Kidney (tissue), 14 donors: Measurements from ENCODE around the gene KCNIP1. TPM values are rescaled to one million over a fixed set of nuclear protein-coding genes. Genes with fewer than 3 reads are reported as not detected.

Experiments used
- DNase-seq, 5 donors: peaks; one replicate each; pipeline ENCODE4 v3.0.0-alpha.2; 2013 to 2020
- FAIRE-seq: peaks from 2 replicates; lab custom pipeline; 2012; peaks lifted over from hg19 to GRCh38; lab: Jason Lieb, UNC
- H3K27ac ChIP-seq, 2 donors: one replicate each; pipeline ENCODE4 v1.7.0; 2013; ENCODE audit warnings: low read depth in 2 of 2, low read length in 2 of 2, inconsistent platforms in 1 of 2
- H3K27me3 ChIP-seq: one replicate; pipeline ENCODE4 v1.7.1; 2013; ENCODE audit warnings: low read length, inconsistent platforms; ENCODE audit not compliant: control insufficient read depth, insufficient read depth
- H3K36me3 ChIP-seq, 3 donors: one replicate each; pipeline versions ENCODE4 v1.7.0 to v1.7.1; 2013; ENCODE audit warnings: low read length in 3 of 3, control low read depth in 1 of 3, inconsistent platforms in 1 of 3; ENCODE audit not compliant: insufficient read depth in 3 of 3, control insufficient read depth in 2 of 3
- H3K4me1 ChIP-seq, 3 donors: one replicate each; pipeline versions ENCODE4 v1.7.0 to v1.7.1; 2013; ENCODE audit warnings: low read length in 3 of 3, inconsistent platforms in 1 of 3, low read depth in 1 of 3; ENCODE audit not compliant: control insufficient read depth in 2 of 3, insufficient read depth in 2 of 3
- H3K4me3 ChIP-seq, 3 donors: one replicate each; pipeline versions ENCODE4 v1.7.0 to v1.8.1; 2013; ENCODE audit warnings: low read length in 3 of 3, control low read depth in 1 of 3, inconsistent platforms in 1 of 3
- H3K9ac ChIP-seq, 3 donors: one replicate each; pipeline versions ENCODE4 v1.7.0 to v1.7.1; 2013; ENCODE audit warnings: low read length in 3 of 3, control low read depth in 1 of 3, inconsistent platforms in 1 of 3
- H3K9me3 ChIP-seq, 3 donors: one replicate each; pipeline versions ENCODE4 v1.7.0 to v1.7.1; 2013; ENCODE audit warnings: low read length in 3 of 3, control low read depth in 1 of 3, inconsistent platforms in 1 of 3; ENCODE audit not compliant: control insufficient read depth in 2 of 3, insufficient read depth in 1 of 3
- CTCF ChIP-seq: IDR thresholded peaks from 3 replicates; pipeline ENCODE4 v1.5.1; 2012; ENCODE audit warnings: mild to moderate bottlenecking, moderate library complexity, borderline replicate concordance; ENCODE audit not compliant: insufficient read depth; ENCODE audit errors: extremely low read depth
- intact Hi-C: fragments of 100-400 bp; cut with DNase I; formaldehyde crosslinking; loops from one replicate; pipeline ENCODE4 v1.11.1; 2022
- polyA plus RNA-seq: library from polyadenylated mRNA; stranded (reverse); fragments of 350-450 nt; fragmentation: Illumina TruSeq; extraction: RNeasy Lipid Tissue Mini Kit (QIAGEN cat#74804); gene quantifications from one replicate; pipeline ENCODE4 v1.2.3, GENCODE V29; 2014; ENCODE audit warnings: low read depth, low replicate concordance; ENCODE audit not compliant: insufficient read depth
- total RNA-seq: library from RNA; stranded (reverse); fragmentation: NEBNext Ultra II Directional; extraction: Animal tissue kit (Norgen Biotek cat#: 25700); gene quantifications from one replicate; pipeline ENCODE4 v1.2.1, GENCODE V29; 2021
- donor health status: control.
- donor health status: control.
- donor health status: control.
- donor health status: control.
- donor health status: control.
- donor health status: DM: yes; HTN: yes; CAD: no.
- donor health status: Normal renal cell carcinoma (clear cell type).

KCNIP1 gene
- total and polyA plus RNA-seq, 2 donors from 2014 or later, result 1.8 to 3.1 TPM

GRCh38 chr5:170643591-170643990, 139.8 kb downstream of the KCNIP1 start:
- H3K27me3 ChIP-seq, result no peaks in the 10 kb centered on the region
- no peaks in the 10 kb centered on the region for H3K4me1 ChIP-seq
- no peak for TF ChIP-seq CTCF
- no peaks in the 10 kb centered on the region for H3K36me3 ChIP-seq
- intact Hi-C loops, result no loop called here
- DNase-seq (no peak), FAIRE-seq (no peak)
- no peak overlapping the region for H3K4me3 ChIP-seq
- H3K9ac ChIP-seq, result no peak overlapping the region
- H3K9me3 ChIP-seq, result no peaks in the 10 kb centered on the region
- H3K27ac ChIP-seq, result no peak overlapping the region

GRCh38 chr5:170644501-170644900, 140.7 kb downstream of the KCNIP1 start:
- DNase-seq (no peak), FAIRE-seq (no peak)
- Histone ChIP-seq H3K9me3 (no peaks in the 10 kb centered on the region), H3K27me3 (no peaks in the 10 kb centered on the region), H3K27ac (no peak overlapping the region), H3K4me3 (no peak overlapping the region), H3K4me1 (no peaks in the 10 kb centered on the region), H3K36me3 (no peaks in the 10 kb centered on the region), H3K9ac (no peak overlapping the region)
- TF ChIP-seq CTCF, result no peak
- intact Hi-C loops, result no loop called here

GRCh38 chr5:170648541-170648940, 144.7 kb downstream of the KCNIP1 start:
- H3K36me3 ChIP-seq, result no peaks in the 10 kb centered on the region

More at GRCh38 chr5:170648541-170648940, 144.7 kb downstream of the KCNIP1 start:
- H3K9me3 ChIP-seq, result no peaks in the 10 kb centered on the region
- H3K4me1 ChIP-seq, result no peaks in the 10 kb centered on the region
- no peak overlapping the region for H3K4me3 ChIP-seq
- FAIRE-seq, result no peak
- intact Hi-C loops, result no loop called here
- H3K9ac ChIP-seq, result no peak overlapping the region
- H3K27ac ChIP-seq, result no peak overlapping the region
- no peaks in the 10 kb centered on the region for H3K27me3 ChIP-seq
- no peak for DNase-seq
- TF ChIP-seq CTCF, result no peak
